ENCODE measurements around the gene P2RX3. TPM values are rescaled to one million over a fixed set of nuclear protein-coding genes. Genes with fewer than 3 reads are reported as not detected.
"Not testable (repeated sequence)": the region's sequence is repeated elsewhere in the genome, so short reads cannot be mapped to it uniquely, and the experiment has no call there.

The P2RX3 gene
- total RNA-seq, 1 donor from 2014 or later: 2.0 TPM

DNA sequence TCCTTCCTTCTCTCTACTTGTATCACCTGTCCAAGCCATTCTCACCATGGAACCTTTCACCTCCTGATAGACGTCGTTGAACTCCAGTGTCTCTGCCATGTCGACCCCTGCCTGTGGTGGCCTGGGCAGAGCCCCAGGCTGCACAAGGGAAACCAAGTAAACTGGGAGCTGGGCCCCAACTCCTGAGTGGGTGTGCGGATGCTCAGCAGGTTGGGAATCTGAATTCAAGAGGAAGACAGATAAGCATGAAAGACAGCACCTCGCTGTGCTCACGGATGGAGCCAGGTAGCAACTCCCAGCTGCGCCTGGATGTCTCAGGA, 3.2 kb upstream of the P2RX3 start:
- peaks cover 36% of the 10 kb centered on the region for H3K4me1 Mint-ChIP-seq
- peaks cover 24% of the 10 kb centered on the region for H3K36me3 Mint-ChIP-seq
- H3K27me3 Mint-ChIP-seq (ENCODE audit: low read depth): no peaks in the 10 kb centered on the region
- no peaks in the 10 kb centered on the region for H3K9me3 Mint-ChIP-seq
- H3K4me3 Mint-ChIP-seq: peak overlapping the region; percentile 84
- peak overlapping the region; percentile 87 for H3K27ac Mint-ChIP-seq
- TF ChIP-seq CTCF (IDR thresholded peaks at IDR 0.05; ENCODE audit: unreplicated experiment): no peak
- no peak for DNase-seq (ENCODE audit: low spot score in 2 of 2, unreplicated experiment in 2 of 2)

- peaks cover 41% of the 10 kb centered on the region for H3K4me1 Mint-ChIP-seq
- peak within 1 kb of the TSS; percentile 99 for H3K27ac Mint-ChIP-seq
- DNase-seq (ENCODE audit: low spot score in 2 of 2, unreplicated experiment in 2 of 2): peak; percentile 60 to 79
- no peaks in the 10 kb centered on the region for H3K9me3 Mint-ChIP-seq
- H3K27me3 Mint-ChIP-seq (ENCODE audit: low read depth): no peaks in the 10 kb centered on the region
- no peak for TF ChIP-seq CTCF (IDR thresholded peaks at IDR 0.05; ENCODE audit: unreplicated experiment)
- H3K36me3 Mint-ChIP-seq: peaks cover 18% of the 10 kb centered on the region
- H3K4me3 Mint-ChIP-seq: peak within 1 kb of the TSS; percentile 84
These were observed 2.6 kb upstream of the P2RX3 start, which contains the start of gene SSRP1 for GRCh38 chr11:57335343-57336110. Gene SSRP1, minus strand, starts transcription at chr11:57335892. Its CDS starts 771 bp downstream, at chr11:57335121.

DNA sequence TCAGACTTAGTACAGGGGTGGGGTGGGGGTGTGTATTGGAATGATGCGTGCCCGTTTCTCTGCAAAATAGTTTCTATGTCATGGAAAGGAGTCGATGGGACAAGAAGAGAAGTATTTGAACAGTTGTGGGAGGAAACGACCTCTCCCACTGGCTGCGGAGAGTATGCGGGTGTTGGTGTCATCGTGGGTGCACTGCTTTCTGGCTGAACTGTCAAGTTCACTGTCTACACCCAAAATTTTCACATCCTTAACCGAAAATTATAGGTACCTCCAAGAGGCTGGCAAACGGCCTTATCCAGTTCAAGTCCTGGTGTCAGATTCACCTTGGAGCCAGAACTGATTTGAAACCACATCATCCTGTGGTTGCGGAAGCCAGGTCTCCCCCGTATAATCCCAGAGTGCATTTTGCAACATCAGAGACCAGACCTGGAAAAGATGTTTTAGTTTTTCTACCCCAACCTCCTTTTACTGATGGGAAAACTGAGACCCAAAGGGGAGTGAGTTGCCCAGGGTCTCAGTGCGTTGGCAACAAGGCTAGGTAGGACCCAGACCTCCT, 2.0 kb upstream of the P2RX3 start:
- no peaks in the 10 kb centered on the region for H3K27me3 Mint-ChIP-seq (ENCODE audit: low read depth)
- no peaks in the 10 kb centered on the region for H3K9me3 Mint-ChIP-seq
- H3K36me3 Mint-ChIP-seq: peaks cover 13% of the 10 kb centered on the region
- peak overlapping the region; percentile 84 for H3K4me3 Mint-ChIP-seq
- no peak for DNase-seq (ENCODE audit: low spot score in 2 of 2, unreplicated experiment in 2 of 2)
- peaks cover 42% of the 10 kb centered on the region for H3K4me1 Mint-ChIP-seq
- H3K27ac Mint-ChIP-seq: peak overlapping the region; percentile 99
- no peak for TF ChIP-seq CTCF (IDR thresholded peaks at IDR 0.05; ENCODE audit: unreplicated experiment)

GRCh38 chr11:57336856-57337255, 1.3 kb upstream of the P2RX3 start:
- not testable (repeated sequence) for DNase-seq (ENCODE audit: low spot score in 2 of 2, unreplicated experiment in 2 of 2); H3K9me3 Mint-ChIP-seq; H3K4me3 Mint-ChIP-seq; H3K36me3 Mint-ChIP-seq; H3K27me3 Mint-ChIP-seq (ENCODE audit: low read depth)
- Mint-ChIP-seq H3K27ac (peak overlapping the region; percentile 99), H3K4me1 (peaks cover 42% of the 10 kb centered on the region)

- Mint-ChIP-seq H3K27me3 (ENCODE audit: low read depth) (no peaks in the 10 kb centered on the region), H3K9me3 (no peaks in the 10 kb centered on the region), H3K36me3 (no peaks in the 10 kb centered on the region), H3K4me1 (peaks cover 48% of the 10 kb centered on the region), H3K4me3 (no peak overlapping the region), H3K27ac (no peak overlapping the region)
- DNase-seq (ENCODE audit: low spot score in 2 of 2, unreplicated experiment in 2 of 2): no peak
- TF ChIP-seq CTCF (IDR thresholded peaks at IDR 0.05; ENCODE audit: unreplicated experiment): no peak
These were observed 1.2 kb downstream of the P2RX3 start for GRCh38 chr11:57339328-57339727.

DNA sequence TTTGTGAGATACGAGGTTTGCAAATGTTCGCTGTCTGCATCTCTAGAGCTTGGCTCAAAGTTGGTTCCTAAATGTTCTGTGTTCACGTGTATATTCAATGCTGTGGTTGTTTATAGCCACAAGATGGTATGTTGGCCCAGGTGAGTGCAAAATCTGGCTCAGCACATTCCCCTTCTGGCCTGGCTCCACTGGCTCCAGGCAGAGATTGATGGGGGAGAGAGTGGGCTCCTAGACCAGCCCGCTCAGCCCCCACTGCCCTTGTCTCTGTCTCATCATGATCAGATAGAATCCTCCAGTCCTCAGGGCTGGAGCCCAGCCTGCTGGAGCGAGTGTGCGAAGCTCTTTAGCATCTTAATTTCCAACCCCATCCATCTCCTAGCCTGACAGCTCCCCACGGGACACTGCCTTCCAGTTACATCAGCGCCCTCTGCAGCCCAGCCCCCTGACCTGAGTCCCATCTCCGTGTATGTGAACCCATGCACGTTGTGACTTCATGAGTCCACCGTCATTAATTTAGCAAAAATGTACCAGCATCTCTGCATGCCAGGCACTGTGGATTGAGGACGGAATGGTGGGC, 2.0 kb downstream of the P2RX3 start:
- Mint-ChIP-seq H3K4me3 (no peak overlapping the region), H3K36me3 (no peaks in the 10 kb centered on the region), H3K9me3 (no peaks in the 10 kb centered on the region), H3K27ac (no peak overlapping the region), H3K27me3 (ENCODE audit: low read depth) (no peaks in the 10 kb centered on the region), H3K4me1 (peaks cover 40% of the 10 kb centered on the region)
- no peak for DNase-seq (ENCODE audit: low spot score in 2 of 2, unreplicated experiment in 2 of 2)
- TF ChIP-seq CTCF (IDR thresholded peaks at IDR 0.05; ENCODE audit: unreplicated experiment): no peak
